KMS-11 (cell line): ENCODE results near the gene SMIM38.

Experiments used
- H2AFZ ChIP-seq: fragments of 200-600 bp; sonication (generic); 2 replicates; pipeline ENCODE4 v1.6.1; 2016; ENCODE audit warnings: antibody characterized with exemption, mixed run types, low read depth
- H3K27ac ChIP-seq: fragments of 200-600 bp; sonication (generic); 2 replicates; pipeline ENCODE4 v1.6.1; 2016; ENCODE audit warnings: mild to moderate bottlenecking, mixed run types
- H3K27me3 ChIP-seq: fragments of 200-600 bp; sonication (generic); 2 replicates; pipeline ENCODE4 v1.6.1; 2017; ENCODE audit warnings: mild to moderate bottlenecking, low read depth, mixed run types, moderate library complexity; ENCODE audit not compliant: insufficient read depth
- H3K36me3 ChIP-seq: fragments of 200-600 bp; sonication (generic); 2 replicates; pipeline ENCODE4 v1.6.1; 2017; ENCODE audit warnings: mild to moderate bottlenecking, mixed run types; ENCODE audit not compliant: insufficient read depth
- H3K4me1 ChIP-seq: fragments of 200-600 bp; sonication (generic); 2 replicates; pipeline ENCODE4 v1.6.1; 2016; ENCODE audit warnings: mild to moderate bottlenecking, low read depth, mixed run types; ENCODE audit not compliant: poor library complexity, severe bottlenecking
- H3K4me2 ChIP-seq: fragments of 200-600 bp; sonication (generic); 2 replicates; pipeline ENCODE4 v1.7.0; 2016; ENCODE audit warnings: mild to moderate bottlenecking, mixed run types
- H3K4me3 ChIP-seq: fragments of 200-600 bp; sonication (generic); IDR thresholded peaks from 2 replicates; pipeline ENCODE4 v1.6.1; 2017; ENCODE audit warnings: low read depth, low read length, mixed read lengths; ENCODE audit not compliant: insufficient read depth
- H3K79me2 ChIP-seq: fragments of 200-600 bp; sonication (generic); 2 replicates; pipeline ENCODE4 v1.6.1; 2016; ENCODE audit warnings: low read depth, mixed run types; ENCODE audit not compliant: insufficient read depth
- H3K9ac ChIP-seq: fragments of 200-600 bp; sonication (generic); 2 replicates; pipeline ENCODE4 v1.6.1; 2016; ENCODE audit warnings: mild to moderate bottlenecking, mixed run types
- H4K20me1 ChIP-seq: fragments of 200-600 bp; sonication (generic); 2 replicates; pipeline ENCODE4 v1.6.1; 2016; ENCODE audit warnings: mild to moderate bottlenecking, mixed run types; ENCODE audit not compliant: insufficient read depth
- CTCF ChIP-seq: fragments of 200-600 bp; sonication (generic); conservative IDR thresholded peaks from 2 replicates; pipeline ENCODE4 v1.6.1; 2017; ENCODE audit warnings: low read depth, mild to moderate bottlenecking, antibody characterized with exemption, low read length, moderate library complexity, mixed read lengths

Gene SMIM38

GRCh38 chr11:69164824-69165223 is 9.1 kb downstream of the SMIM38 start:
- Histone ChIP-seq H3K36me3 (no peaks in the 10 kb centered on the region), H3K4me1 (peaks cover 20% of the 10 kb centered on the region), H3K27ac (no peak overlapping the region), H3K9ac (no peak overlapping the region), H3K79me2 (no peaks in the 10 kb centered on the region), H3K4me2 (no peak overlapping the region), H2AFZ (no peak overlapping the region), H3K27me3 (no peaks in the 10 kb centered on the region; the same call in 1 of the 2 replicates), H3K4me3 (no peak overlapping the region), H4K20me1 (no peaks in the 10 kb centered on the region)
- no peak for TF ChIP-seq CTCF

- Histone ChIP-seq H4K20me1 (no peaks in the 10 kb centered on the region), H3K9ac (peak overlapping the region; percentile 38; the same call in 1 of the 2 replicates), H3K27ac (no peak overlapping the region), H3K4me1 (peaks cover 20% of the 10 kb centered on the region), H3K4me3 (no peak overlapping the region), H3K27me3 (no peaks in the 10 kb centered on the region; the same call in 1 of the 2 replicates), H2AFZ (no peak overlapping the region; the same call in 1 of the 2 replicates), H3K79me2 (no peaks in the 10 kb centered on the region), H3K36me3 (no peaks in the 10 kb centered on the region), H3K4me2 (peak overlapping the region; percentile 55; the same call in 1 of the 2 replicates)
- no peak for TF ChIP-seq CTCF
Observed at GRCh38 chr11:69165775-69166174, 10.0 kb downstream of the SMIM38 start.

- peak overlapping the region; percentile 56 for H3K27ac ChIP-seq
- H3K36me3 ChIP-seq: no peaks in the 10 kb centered on the region
- no peak overlapping the region for H3K4me3 ChIP-seq
- H3K9ac ChIP-seq: peak overlapping the region; percentile 38; the same call in 1 of the 2 replicates
- H3K4me1 ChIP-seq: peaks cover 20% of the 10 kb centered on the region
- peak overlapping the region; percentile 55 for H3K4me2 ChIP-seq
- no peaks in the 10 kb centered on the region for H4K20me1 ChIP-seq
- no peaks in the 10 kb centered on the region for H3K79me2 ChIP-seq
- H2AFZ ChIP-seq: peak overlapping the region; percentile 88
- 0 out of 2 replicates have a peak, but pooled peaks have one; percentile 15 for TF ChIP-seq CTCF
- no peaks in the 10 kb centered on the region; the same call in 1 of the 2 replicates for H3K27me3 ChIP-seq
Observed at GRCh38 chr11:69166218-69167115, 10.7 kb downstream of the SMIM38 start.

GRCh38 chr11:69167130-69167915 is 11.6 kb downstream of the SMIM38 start:
- Histone ChIP-seq H3K9ac (peak overlapping the region; percentile 38; the same call in 1 of the 2 replicates), H3K4me2 (peak overlapping the region; percentile 55), H3K36me3 (no peaks in the 10 kb centered on the region), H3K27me3 (no peaks in the 10 kb centered on the region; the same call in 1 of the 2 replicates), H3K4me3 (no peak overlapping the region), H3K79me2 (no peaks in the 10 kb centered on the region), H3K27ac (peak overlapping the region; percentile 56), H2AFZ (peak overlapping the region; percentile 88), H3K4me1 (peaks cover 20% of the 10 kb centered on the region), H4K20me1 (no peaks in the 10 kb centered on the region)
- TF ChIP-seq CTCF: no peak
